K562 (cell line): Measurements from ENCODE around the gene ARHGEF7. TPM values are rescaled to one million over a fixed set of nuclear protein-coding genes. Genes with fewer than 3 reads are reported as not detected.

Experiments
- CCAR2 ChIP-seq: fragments of 200-400 bp; formaldehyde crosslinking; IDR thresholded peaks from 2 replicates; pipeline ENCODE4 v1.6.1; 2017; ENCODE audit warnings: mild to moderate bottlenecking, low read depth, low read length
- CREBBP ChIP-seq: IDR thresholded peaks from one replicate; pipeline ENCODE4 v1.6.1; 2012; ENCODE audit warnings: low read depth, mild to moderate bottlenecking, control low read depth, inconsistent platforms, low read length
- POLR2A ChIP-seq: fragments of 450-650 bp; conservative IDR thresholded peaks from 2 replicates; pipeline ENCODE4 v1.6.1; 2016
- POLR2H ChIP-seq: IDR thresholded peaks from 2 replicates; pipeline ENCODE4 v1.6.1; 2016; ENCODE audit warnings: missing genetic modification characterization, low read depth, mild to moderate bottlenecking, control low read depth, missing compliant biosample characterization, moderate library complexity
- PURB ChIP-seq: sonication (generic); formaldehyde crosslinking; IDR thresholded peaks from 2 replicates; pipeline ENCODE4 v1.9.0; 2021; ENCODE audit warnings: low read depth, mild to moderate bottlenecking, missing genetic modification reagents
- ZNF121 ChIP-seq: sonication (generic); formaldehyde crosslinking; conservative IDR thresholded peaks from 2 replicates; pipeline ENCODE4 v1.8.0; 2022; ENCODE audit warnings: missing genetic modification reagents
- polyA plus RNA-seq, 8 experiments: library from polyadenylated mRNA; depleted of rRNA in 4 of 8; stranded (reverse) in 5 of 8; unstranded in 3 of 8; fragments of >200 nt; fragmentation: Nextera tagmentation in 2 of 8; fragmentation: Illumina TruSeq in 1 of 8; extraction: Ambion mirVana in 2 of 8; extraction: Trizol in 1 of 8; gene quantifications; 2 replicates each; pipeline versions ENCODE4 v1.2.1 to v1.2.3, GENCODE V29; 2011 to 2014; ENCODE audit warnings: inconsistent platforms in 1 of 8, missing spikeins in 1 of 8
- total RNA-seq, 7 experiments: library from RNA; depleted of rRNA in 6 of 7; stranded (reverse); fragments of >200 nt in 6 of 7; fragmentation: Illumina TruSeq in 2 of 7; extraction: Trizol in 2 of 7; gene quantifications; 2 replicates each; pipeline versions ENCODE4 v1.2.1 to v1.2.3, GENCODE V29; 2011 to 2021; ENCODE audit warnings: low replicate concordance in 1 of 7
- TF ChIP-seq, protein P1 (sequence below): fragments of 200-600 bp; sonication (generic); IDR thresholded peaks from one replicate; pipeline ENCODE4 v1.6.1; 2012; ENCODE audit warnings: mild to moderate bottlenecking, low read depth, low read length, inconsistent platforms

Gene ARHGEF7
- total and polyA plus RNA-seq, 9 of the 15 experiments (the other 6 are each of a cell fraction or from before 2014, with no cell fraction given): 2.1 to 26.8 (median 17.5) TPM

GRCh38 chr13:111129465-111130115 lies 14.5 kb downstream of the ARHGEF7 start (continued):
- TF ChIP-seq, protein P1, sequence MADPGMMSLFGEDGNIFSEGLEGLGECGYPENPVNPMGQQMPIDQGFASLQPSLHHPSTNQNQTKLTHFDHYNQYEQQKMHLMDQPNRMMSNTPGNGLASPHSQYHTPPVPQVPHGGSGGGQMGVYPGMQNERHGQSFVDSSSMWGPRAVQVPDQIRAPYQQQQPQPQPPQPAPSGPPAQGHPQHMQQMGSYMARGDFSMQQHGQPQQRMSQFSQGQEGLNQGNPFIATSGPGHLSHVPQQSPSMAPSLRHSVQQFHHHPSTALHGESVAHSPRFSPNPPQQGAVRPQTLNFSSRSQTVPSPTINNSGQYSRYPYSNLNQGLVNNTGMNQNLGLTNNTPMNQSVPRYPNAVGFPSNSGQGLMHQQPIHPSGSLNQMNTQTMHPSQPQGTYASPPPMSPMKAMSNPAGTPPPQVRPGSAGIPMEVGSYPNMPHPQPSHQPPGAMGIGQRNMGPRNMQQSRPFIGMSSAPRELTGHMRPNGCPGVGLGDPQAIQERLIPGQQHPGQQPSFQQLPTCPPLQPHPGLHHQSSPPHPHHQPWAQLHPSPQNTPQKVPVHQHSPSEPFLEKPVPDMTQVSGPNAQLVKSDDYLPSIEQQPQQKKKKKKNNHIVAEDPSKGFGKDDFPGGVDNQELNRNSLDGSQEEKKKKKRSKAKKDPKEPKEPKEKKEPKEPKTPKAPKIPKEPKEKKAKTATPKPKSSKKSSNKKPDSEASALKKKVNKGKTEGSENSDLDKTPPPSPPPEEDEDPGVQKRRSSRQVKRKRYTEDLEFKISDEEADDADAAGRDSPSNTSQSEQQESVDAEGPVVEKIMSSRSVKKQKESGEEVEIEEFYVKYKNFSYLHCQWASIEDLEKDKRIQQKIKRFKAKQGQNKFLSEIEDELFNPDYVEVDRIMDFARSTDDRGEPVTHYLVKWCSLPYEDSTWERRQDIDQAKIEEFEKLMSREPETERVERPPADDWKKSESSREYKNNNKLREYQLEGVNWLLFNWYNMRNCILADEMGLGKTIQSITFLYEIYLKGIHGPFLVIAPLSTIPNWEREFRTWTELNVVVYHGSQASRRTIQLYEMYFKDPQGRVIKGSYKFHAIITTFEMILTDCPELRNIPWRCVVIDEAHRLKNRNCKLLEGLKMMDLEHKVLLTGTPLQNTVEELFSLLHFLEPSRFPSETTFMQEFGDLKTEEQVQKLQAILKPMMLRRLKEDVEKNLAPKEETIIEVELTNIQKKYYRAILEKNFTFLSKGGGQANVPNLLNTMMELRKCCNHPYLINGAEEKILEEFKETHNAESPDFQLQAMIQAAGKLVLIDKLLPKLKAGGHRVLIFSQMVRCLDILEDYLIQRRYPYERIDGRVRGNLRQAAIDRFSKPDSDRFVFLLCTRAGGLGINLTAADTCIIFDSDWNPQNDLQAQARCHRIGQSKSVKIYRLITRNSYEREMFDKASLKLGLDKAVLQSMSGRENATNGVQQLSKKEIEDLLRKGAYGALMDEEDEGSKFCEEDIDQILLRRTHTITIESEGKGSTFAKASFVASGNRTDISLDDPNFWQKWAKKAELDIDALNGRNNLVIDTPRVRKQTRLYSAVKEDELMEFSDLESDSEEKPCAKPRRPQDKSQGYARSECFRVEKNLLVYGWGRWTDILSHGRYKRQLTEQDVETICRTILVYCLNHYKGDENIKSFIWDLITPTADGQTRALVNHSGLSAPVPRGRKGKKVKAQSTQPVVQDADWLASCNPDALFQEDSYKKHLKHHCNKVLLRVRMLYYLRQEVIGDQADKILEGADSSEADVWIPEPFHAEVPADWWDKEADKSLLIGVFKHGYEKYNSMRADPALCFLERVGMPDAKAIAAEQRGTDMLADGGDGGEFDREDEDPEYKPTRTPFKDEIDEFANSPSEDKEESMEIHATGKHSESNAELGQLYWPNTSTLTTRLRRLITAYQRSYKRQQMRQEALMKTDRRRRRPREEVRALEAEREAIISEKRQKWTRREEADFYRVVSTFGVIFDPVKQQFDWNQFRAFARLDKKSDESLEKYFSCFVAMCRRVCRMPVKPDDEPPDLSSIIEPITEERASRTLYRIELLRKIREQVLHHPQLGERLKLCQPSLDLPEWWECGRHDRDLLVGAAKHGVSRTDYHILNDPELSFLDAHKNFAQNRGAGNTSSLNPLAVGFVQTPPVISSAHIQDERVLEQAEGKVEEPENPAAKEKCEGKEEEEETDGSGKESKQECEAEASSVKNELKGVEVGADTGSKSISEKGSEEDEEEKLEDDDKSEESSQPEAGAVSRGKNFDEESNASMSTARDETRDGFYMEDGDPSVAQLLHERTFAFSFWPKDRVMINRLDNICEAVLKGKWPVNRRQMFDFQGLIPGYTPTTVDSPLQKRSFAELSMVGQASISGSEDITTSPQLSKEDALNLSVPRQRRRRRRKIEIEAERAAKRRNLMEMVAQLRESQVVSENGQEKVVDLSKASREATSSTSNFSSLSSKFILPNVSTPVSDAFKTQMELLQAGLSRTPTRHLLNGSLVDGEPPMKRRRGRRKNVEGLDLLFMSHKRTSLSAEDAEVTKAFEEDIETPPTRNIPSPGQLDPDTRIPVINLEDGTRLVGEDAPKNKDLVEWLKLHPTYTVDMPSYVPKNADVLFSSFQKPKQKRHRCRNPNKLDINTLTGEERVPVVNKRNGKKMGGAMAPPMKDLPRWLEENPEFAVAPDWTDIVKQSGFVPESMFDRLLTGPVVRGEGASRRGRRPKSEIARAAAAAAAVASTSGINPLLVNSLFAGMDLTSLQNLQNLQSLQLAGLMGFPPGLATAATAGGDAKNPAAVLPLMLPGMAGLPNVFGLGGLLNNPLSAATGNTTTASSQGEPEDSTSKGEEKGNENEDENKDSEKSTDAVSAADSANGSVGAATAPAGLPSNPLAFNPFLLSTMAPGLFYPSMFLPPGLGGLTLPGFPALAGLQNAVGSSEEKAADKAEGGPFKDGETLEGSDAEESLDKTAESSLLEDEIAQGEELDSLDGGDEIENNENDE: no peak
- TF ChIP-seq CCAR2 (no peak), ZNF121 (no peak), POLR2A (no peak), PURB (no peak), CREBBP (no peak), POLR2H (tag) (no peak)
